GM12878 (cell line): ENCODE results near the gene MYOCOS. TPM values are rescaled to one million over a fixed set of nuclear protein-coding genes. Genes with fewer than 3 reads are reported as not detected.

Experiments used
- CEBPB ChIP-seq, 2 experiments: fragments of 150-350 bp in 1 of 2; IDR thresholded peaks; 2 replicates each; pipeline ENCODE4 v1.6.1; 2012 to 2014; ENCODE audit warnings: low read depth in 2 of 2, low read length in 2 of 2, borderline replicate concordance in 1 of 2, inconsistent platforms in 1 of 2
- CREM ChIP-seq: IDR thresholded peaks from 2 replicates; pipeline ENCODE4 v1.6.1; 2014; ENCODE audit warnings: antibody characterized with exemption, low read depth
- ETV6 ChIP-seq, 2 experiments: fragments of 450-650 bp in 1 of 2; IDR thresholded peaks in 1 of 2; conservative IDR thresholded peaks in 1 of 2; 2 replicates each; pipeline ENCODE4 v1.6.1; 2014; ENCODE audit warnings: antibody characterized with exemption in 1 of 2, borderline replicate concordance in 1 of 2, low read depth in 1 of 2, mild to moderate bottlenecking in 1 of 2, moderate library complexity in 1 of 2
- FOXK2 ChIP-seq: fragments of 450-650 bp; IDR thresholded peaks from 2 replicates; pipeline ENCODE4 v1.6.1; 2017; ENCODE audit warnings: mild to moderate bottlenecking, moderate library complexity
- HSF1 ChIP-seq: fragments of 150-350 bp; IDR thresholded peaks from 2 replicates; pipeline ENCODE4 v1.6.1; 2014; ENCODE audit warnings: mild to moderate bottlenecking, low read depth, low read length
- JUND ChIP-seq: IDR thresholded peaks from 2 replicates; pipeline ENCODE4 v1.6.1; 2012; ENCODE audit warnings: low read depth, mild to moderate bottlenecking, low read length, improper control_type of control experiment, moderate library complexity
- MYB ChIP-seq: fragments of 150-350 bp; IDR thresholded peaks from 2 replicates; pipeline ENCODE4 v1.6.1; 2014; ENCODE audit warnings: mild to moderate bottlenecking, low read depth, low read length, borderline replicate concordance
- MYC ChIP-seq: IDR thresholded peaks from 2 replicates; pipeline ENCODE4 v1.6.1; 2011; ENCODE audit warnings: mild to moderate bottlenecking, low read length, moderate library complexity, inconsistent platforms; ENCODE audit not compliant: insufficient read depth, insufficient replicate concordance, insufficient read length, severe bottlenecking
- NKRF ChIP-seq: fragments of 450-650 bp; conservative IDR thresholded peaks from 2 replicates; pipeline ENCODE4 v1.6.1; 2017; ENCODE audit warnings: mild to moderate bottlenecking, moderate library complexity
- TCF12 ChIP-seq: IDR thresholded peaks from 2 replicates; pipeline ENCODE4 v1.6.1; 2011; ENCODE audit warnings: low read depth, mild to moderate bottlenecking, low read length
- polyA plus RNA-seq, 11 experiments: library from polyadenylated mRNA; depleted of rRNA in 4 of 11; unstranded in 6 of 11; stranded (reverse) in 5 of 11; fragments of >200 nt; fragmentation: Nextera tagmentation in 4 of 11; fragmentation: Illumina TruSeq in 1 of 11; extraction: Ambion mirVana in 4 of 11; extraction: Trizol in 1 of 11; gene quantifications; 1 replicate in 1 of 11; 2 replicates in 10 of 11; pipeline versions ENCODE4 v1.2.1 to v1.2.3, GENCODE V29; 2011 to 2016; ENCODE audit warnings: inconsistent platforms in 2 of 11, missing spikeins in 2 of 11, low read depth in 1 of 11
- total RNA-seq, 4 experiments: library from RNA; depleted of rRNA in 3 of 4; stranded (reverse); fragments of >200 nt in 3 of 4; fragmentation: Illumina TruSeq in 1 of 4; extraction: Trizol in 1 of 4; gene quantifications; 2 replicates each; pipeline versions ENCODE4 v1.2.1 to v1.2.3, GENCODE V29; 2013 to 2021
- TF ChIP-seq, protein P1 (sequence below): fragments of 450-650 bp; formaldehyde crosslinking; IDR thresholded peaks from 2 replicates; pipeline ENCODE4 v1.4.0; 2022; ENCODE audit warnings: mild to moderate bottlenecking, moderate library complexity
- TF ChIP-seq, protein P2 (sequence below): IDR thresholded peaks from 2 replicates; pipeline ENCODE4 v1.6.1; 2012; ENCODE audit warnings: low read depth, low read length, improper control_type of control experiment
- TF ChIP-seq, protein P3 (sequence below): fragments of 450-650 bp; IDR thresholded peaks from 2 replicates; pipeline ENCODE4 v1.6.1; 2017; ENCODE audit warnings: mild to moderate bottlenecking, moderate library complexity

Gene MYOCOS
- total and polyA plus RNA-seq, 10 of the 15 experiments (the other 5 are each of a cell fraction or from before 2014, with no cell fraction given): 0.12 to 0.24 (median 0.16) TPM; not detected in 4

DNA sequence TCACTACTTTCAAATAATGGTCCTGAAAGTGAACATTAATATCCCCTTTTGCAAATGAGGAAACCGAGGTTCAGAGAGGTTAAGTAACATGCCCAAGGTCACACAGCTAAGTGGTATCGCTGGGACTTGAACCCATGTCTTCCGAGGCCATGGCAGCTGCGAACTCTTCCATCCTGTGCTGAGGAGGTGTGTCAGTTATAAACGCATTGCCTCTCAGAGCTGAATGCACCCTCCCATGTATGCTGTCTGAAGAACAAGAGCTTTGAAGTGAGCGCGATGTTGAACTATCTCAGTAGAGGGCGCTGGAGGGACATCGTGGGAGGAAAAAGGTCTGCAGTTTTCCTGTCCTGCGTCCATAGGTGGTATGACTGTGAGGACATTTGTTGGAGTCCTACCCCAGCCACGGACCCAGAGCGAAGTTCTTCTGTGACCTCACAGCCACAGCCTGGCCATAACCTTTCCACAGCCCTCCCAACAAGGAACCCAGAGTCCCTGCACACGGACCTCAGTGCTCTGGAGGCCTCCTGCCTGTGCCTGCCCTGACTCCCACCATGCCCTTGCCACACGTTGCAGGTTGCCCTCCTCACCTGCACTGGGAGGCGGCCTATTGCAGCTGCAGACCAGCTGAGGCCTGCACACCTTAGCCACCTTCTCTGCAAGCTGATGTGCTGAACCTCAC, 22.9 kb downstream of the MYOCOS start (continued):
- TF ChIP-seq, protein P1, sequence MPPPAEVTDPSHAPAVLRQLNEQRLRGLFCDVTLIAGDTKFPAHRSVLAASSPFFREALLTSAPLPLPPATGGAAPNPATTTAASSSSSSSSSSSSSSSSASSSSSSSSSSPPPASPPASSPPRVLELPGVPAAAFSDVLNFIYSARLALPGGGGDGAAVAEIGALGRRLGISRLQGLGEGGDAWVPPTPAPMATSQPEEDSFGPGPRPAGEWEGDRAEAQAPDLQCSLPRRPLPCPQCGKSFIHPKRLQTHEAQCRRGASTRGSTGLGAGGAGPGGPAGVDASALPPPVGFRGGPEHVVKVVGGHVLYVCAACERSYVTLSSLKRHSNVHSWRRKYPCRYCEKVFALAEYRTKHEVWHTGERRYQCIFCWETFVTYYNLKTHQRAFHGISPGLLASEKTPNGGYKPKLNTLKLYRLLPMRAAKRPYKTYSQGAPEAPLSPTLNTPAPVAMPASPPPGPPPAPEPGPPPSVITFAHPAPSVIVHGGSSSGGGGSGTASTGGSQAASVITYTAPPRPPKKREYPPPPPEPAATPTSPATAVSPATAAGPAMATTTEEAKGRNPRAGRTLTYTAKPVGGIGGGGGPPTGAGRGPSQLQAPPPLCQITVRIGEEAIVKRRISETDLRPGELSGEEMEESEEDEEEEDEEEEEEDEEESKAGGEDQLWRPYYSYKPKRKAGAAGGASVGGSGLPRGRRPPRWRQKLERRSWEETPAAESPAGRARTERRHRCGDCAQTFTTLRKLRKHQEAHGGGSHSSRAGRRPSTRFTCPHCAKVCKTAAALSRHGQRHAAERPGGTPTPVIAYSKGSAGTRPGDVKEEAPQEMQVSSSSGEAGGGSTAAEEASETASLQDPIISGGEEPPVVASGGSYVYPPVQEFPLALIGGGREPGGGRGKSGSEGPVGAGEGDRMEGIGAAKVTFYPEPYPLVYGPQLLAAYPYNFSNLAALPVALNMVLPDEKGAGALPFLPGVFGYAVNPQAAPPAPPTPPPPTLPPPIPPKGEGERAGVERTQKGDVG (CRISPR knock-in tag): no peak
- TF ChIP-seq MYC: no peak
- no peak for TF ChIP-seq MYB
- TF ChIP-seq CEBPB (IDR thresholded peaks at IDR 0.05; ENCODE audit: borderline replicate concordance in 1 of 2, low read depth in 2 of 2, low read length in 2 of 2): no peak
- TF ChIP-seq, protein P2, sequence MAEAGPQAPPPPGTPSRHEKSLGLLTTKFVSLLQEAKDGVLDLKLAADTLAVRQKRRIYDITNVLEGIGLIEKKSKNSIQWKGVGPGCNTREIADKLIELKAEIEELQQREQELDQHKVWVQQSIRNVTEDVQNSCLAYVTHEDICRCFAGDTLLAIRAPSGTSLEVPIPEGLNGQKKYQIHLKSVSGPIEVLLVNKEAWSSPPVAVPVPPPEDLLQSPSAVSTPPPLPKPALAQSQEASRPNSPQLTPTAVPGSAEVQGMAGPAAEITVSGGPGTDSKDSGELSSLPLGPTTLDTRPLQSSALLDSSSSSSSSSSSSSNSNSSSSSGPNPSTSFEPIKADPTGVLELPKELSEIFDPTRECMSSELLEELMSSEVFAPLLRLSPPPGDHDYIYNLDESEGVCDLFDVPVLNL: no peak
- TF ChIP-seq, protein P3, sequence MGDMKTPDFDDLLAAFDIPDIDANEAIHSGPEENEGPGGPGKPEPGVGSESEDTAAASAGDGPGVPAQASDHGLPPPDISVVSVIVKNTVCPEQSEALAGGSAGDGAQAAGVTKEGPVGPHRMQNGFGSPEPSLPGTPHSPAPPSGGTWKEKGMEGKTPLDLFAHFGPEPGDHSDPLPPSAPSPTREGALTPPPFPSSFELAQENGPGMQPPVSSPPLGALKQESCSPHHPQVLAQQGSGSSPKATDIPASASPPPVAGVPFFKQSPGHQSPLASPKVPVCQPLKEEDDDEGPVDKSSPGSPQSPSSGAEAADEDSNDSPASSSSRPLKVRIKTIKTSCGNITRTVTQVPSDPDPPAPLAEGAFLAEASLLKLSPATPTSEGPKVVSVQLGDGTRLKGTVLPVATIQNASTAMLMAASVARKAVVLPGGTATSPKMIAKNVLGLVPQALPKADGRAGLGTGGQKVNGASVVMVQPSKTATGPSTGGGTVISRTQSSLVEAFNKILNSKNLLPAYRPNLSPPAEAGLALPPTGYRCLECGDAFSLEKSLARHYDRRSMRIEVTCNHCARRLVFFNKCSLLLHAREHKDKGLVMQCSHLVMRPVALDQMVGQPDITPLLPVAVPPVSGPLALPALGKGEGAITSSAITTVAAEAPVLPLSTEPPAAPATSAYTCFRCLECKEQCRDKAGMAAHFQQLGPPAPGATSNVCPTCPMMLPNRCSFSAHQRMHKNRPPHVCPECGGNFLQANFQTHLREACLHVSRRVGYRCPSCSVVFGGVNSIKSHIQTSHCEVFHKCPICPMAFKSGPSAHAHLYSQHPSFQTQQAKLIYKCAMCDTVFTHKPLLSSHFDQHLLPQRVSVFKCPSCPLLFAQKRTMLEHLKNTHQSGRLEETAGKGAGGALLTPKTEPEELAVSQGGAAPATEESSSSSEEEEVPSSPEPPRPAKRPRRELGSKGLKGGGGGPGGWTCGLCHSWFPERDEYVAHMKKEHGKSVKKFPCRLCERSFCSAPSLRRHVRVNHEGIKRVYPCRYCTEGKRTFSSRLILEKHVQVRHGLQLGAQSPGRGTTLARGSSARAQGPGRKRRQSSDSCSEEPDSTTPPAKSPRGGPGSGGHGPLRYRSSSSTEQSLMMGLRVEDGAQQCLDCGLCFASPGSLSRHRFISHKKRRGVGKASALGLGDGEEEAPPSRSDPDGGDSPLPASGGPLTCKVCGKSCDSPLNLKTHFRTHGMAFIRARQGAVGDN: no peak
- TF ChIP-seq JUND: no peak
- no peak for TF ChIP-seq CREM
- TF ChIP-seq HSF1: no peak
- no peak for TF ChIP-seq FOXK2
- no peak for TF ChIP-seq TCF12
- TF ChIP-seq NKRF: 0 out of 2 replicates have a peak, but pooled peaks have one; percentile 29
- no peak for TF ChIP-seq ETV6 (conservative IDR thresholded peaks at IDR 0.05 in 1 of 2, IDR thresholded peaks at IDR 0.05 in 1 of 2; ENCODE audit: borderline replicate concordance in 1 of 2, low read depth in 1 of 2)
